Measurements from ENCODE around the gene WDR75.
"Not testable (repeated sequence)": the region's sequence is repeated elsewhere in the genome, so short reads cannot be mapped to it uniquely, and the experiment has no call there.

Gene WDR75

DNA sequence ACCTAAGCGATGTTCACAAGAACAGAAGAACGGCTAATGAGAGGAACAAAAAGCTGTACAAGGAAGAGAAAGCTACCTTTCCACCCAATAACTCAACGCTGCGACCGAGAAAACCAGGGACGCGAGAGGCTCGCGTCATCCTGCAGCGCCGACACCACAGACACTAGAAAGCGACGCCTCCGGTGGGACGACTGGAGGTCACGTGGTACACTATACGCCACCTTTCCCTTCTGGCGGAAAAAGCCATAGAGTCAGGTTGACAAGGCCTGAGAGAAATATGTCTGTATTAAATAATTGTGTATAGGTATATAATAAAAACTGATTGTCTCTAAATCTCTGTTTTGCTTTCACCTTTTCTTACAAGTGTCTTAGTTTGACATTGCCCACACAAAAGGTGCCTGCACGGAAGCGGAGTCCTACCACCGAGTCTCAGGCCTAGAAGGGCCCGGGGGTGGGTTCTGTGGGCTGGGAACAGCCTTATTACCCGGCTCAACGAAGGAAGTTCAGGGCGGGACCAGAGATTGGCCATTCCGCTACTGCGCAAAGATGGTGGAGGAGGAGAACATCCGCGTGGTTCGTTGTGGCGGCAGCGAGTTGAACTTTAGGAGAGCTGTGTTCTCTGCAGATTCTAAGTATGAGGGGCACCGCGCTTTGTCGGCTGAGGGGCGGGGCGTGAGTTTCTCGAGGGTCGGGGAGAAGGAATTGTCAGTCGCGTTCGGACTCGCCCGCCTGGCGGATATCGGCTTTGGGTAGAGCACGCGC, at the start of gene WDR75:
Gene WDR75 (plus strand): TSS at position 528 of the 762 bp plus-strand sequence. CDS start 19 bp downstream, at position 547.
- peak; percentile 96 for DNase-seq

DNA sequence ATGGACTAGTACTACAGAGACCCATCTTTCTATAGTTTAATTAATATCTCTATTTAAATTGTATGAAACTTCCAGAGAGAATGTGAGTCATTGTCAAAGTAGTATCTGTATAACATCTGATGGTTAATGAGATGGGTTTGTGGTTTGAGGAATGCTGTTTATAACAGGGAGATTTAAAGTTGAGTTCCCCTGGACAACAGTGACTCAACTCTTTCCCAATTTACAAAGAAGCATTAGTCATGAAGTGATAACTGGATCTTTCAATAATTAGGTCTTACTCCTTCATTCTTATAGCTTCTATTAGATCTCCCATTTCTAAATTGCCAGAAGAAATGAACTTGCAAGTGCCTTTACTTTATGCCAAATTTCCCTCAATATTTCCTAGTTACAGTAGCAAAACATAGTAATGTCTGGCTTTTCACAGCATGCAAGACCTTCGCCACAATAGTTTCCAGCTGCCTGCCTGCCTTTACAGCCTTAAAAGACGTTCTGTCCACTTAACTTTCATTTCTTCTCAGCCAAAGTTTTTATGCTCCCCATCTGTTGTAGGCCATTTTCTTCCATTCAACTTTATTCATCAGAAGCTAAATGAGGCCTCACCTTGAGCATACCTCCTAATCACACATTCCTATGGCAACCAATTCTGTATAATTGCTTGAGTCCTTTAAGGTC, 47.7 kb upstream of the WDR75 start:
- DNase-seq = no peak

DNA sequence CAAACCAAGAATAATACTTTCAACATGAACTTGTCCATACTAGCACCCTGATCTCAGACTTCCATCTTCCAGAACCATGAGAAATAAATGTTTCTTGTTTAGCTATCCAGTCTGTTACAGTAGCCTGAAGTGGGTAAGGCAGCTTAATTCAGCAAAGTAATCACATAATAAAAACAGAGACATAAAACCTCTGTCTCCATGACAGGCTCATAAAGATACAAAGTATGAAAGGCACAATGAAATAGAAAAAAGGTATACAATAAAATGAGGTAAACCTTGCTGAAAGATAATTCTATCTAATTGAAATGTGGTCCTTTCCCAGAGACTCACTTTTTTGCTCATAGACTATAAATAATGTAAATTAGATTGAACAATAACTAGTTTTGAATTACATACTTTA, 46.7 kb upstream of the WDR75 start:
- DNase-seq = no peak

DNA sequence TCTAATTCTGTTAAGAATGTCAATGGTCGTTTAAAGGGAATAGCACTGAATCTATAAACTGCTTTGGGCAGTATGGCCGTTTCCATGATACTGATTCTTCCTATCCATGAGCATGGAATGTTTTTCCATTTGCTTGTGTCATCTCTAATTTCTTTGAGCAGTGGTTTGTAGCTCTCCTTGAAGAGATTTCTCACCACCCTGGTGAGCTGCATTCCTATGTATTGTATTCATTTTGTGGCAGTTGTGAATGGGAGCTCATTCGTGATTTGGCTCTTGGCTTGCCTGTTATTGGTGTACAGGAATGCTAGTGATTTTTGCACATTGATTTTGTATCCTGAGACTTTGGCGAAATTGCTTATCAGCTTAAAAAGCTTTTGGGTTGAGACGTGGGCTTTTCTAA, 38.3 kb upstream of the WDR75 start:
- no peak for DNase-seq

DNA sequence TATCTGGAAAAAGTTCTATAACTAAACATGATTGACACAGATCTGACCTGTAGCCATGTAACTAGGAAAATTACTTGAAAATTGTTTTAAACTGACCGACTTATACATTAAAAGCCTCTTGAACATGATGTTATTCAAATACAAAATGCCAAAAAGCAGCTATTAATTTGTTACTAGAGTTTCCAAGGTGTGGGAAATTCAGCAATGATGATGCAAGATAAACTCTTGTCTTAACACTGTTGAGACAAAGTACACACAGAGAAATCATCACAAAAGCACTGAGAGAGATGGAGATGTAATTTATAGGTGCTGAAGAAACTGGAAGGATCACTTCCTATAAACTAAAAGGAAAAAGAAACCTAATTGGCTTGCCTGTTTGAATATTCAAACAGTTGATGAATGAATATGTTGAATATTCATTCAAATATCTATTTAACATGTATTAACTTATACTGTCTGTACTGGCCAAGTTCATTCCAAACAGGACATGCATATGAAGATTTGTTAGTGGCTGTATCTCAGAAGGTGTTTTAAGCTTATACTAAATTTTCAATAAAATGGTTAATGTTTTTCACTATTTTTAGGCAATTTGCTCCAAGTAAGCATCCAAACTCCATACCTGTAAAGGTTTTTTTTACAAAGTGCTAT, 34.6 kb upstream of the WDR75 start:
- DNase-seq = no peak

DNA sequence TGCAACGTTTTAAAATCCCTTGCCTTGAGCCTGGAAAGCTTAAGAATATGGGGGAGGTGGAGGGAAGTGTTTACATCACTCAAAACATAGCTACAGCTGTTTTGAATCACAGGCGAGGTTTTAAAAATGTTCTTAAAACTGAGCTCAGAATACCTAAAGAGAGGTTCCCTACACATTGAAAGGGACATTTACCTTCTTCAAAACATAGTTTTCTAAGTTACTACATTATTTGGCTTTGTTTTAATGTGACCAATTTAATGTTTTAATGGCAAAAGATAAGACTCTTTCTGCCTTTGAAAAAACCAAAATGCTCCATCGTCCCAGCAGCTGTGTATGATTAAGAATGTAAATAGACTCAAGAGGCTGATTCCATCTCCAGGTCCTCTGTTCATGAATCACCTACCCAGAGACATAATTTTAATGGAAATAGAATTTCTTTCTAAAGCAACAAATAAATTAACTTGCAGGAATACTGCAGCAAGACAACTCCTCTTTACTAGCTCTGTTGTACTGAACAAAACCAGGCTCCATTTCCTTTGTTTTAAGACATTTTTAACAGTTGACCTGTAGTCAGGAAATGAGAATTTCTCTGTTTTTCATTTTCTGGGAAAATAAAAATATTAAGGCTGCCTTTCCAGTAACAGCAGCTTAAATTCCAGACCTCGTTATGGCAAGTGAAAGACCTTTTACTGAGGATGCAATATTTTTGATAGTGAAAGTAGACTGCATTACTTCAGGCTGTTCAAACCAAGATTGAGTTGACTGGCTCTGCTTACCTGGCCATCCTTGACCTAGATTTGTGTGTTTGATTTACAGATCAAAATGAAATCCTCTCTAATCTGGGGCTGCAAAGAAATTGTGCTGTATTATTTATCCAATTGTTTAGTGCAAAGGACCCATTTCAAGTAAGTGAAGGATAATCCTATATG, 33.7 kb upstream of the WDR75 start:
- no peak for DNase-seq

DNA sequence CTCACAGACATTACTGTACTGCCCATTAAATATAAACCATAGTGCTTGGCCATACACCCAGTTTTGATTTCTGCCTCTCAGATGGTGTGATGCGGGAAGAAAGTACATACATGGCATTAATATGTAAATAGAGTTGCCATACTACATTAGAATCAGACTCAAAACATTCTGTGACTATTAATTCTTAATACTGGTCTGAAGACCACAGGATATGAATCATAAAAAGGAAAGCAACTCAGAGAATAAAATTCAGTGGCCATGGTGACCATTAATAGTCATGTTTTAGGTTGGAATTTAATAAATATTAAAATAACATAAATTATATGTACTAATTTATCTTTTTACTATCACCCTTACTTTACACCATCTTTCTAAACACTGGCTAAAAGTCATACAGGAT, 33.0 kb upstream of the WDR75 start:
- no peak for DNase-seq

DNA sequence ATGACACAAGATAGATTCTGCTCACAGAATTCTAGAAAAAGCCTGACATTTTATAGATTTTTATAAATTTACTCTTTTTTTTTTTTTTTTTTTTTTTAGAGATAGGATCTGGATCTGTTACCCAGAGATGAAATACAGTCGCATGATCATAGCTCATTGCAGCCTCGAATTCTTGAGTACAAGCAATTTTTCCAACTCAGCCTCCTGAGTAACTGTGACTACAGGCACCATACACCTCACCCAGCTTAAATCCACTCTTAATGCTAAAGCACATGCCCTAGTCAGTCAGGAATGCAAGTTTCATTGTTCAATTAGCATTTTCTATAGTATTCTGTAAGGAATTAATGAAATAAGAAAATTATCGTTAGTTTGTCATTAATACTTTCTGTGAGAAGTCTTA, 32.1 kb upstream of the WDR75 start:
- DNase-seq = no peak

DNA sequence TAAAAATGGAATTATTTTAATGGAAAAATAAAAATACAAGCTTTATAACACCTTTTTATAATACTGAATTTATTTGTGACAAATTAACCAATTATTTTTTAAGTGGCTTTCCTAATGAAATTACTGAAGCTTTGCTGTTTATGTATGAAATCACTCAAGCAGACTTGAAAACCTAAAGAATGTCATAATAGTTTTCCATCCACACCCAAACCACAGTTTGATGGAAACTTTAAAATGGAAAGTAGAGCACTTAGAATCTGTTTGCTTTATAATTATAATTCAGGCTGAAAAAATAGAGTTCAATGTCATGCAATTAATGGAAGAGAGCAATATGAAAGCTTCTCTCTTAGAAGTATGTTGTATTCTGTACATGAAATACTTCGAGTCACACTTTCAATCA, 31.6 kb upstream of the WDR75 start:
- DNase-seq = no peak

DNA sequence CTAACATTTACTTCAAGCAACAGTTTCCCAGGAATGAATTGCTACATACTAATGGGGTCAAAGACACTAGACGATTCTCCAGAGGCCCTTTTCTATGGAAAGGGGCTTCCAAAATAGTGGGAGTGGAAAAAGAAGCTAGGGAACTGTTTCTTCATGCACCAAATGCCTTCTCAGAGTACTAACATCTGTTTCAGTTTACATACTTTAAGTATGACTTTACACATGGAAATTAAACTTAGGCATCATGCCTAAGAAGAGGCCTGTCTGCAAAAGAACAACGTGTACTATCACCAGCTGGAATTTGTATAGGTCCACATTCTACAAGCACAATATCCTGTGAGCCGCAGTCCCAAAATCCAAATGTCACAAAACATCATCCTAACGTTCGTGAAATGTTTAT, 29.4 kb upstream of the WDR75 start:
- DNase-seq = peak; percentile 44

DNA sequence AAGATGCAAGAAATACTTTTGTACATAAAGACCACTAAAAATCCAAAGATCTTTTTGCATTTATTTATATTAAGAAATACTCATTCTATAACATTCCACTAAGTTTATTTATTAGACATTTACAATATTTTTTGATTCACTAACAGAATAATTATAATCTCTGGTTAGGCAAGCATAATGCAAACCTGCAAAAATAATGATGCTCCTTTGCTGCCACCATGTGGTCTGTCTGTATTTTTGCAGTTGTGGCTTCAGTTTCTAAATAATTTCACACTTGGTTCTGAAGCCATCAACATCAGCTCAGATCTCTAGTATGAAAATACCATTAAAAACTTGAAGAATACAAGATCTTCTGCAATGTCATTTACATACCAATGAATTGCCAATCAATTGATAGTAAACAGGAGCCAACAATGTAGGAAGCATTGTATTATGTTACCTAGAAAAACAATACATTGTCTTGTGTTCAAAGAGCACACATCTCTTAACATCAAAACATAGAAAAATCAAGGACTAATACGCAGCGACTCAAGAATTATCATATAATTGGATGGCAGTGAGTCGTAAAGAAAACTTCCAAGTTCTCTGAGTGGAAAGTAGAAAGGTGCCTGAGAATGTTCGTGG, 28.8 kb upstream of the WDR75 start:
- DNase-seq = peak; percentile 60

DNA sequence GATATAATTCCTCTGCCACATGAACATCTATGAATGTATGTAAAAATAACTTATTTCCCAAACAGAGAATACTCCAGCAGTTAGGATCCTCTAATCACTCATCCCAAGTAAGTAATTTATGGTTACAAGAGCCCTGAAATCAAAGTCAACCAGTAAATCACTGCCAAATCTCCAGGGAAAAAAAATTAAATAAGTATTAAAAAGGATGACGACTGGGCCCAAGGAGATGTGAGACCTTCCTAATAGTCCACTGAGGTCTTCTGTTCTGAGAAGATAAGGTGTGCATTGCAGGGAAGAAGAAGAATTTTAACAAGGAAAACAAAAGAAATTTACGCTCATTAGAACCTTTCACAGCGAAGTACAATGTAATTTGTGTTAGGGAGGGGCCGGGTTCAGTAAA, 28.0 kb upstream of the WDR75 start:
- no peak for DNase-seq

DNA sequence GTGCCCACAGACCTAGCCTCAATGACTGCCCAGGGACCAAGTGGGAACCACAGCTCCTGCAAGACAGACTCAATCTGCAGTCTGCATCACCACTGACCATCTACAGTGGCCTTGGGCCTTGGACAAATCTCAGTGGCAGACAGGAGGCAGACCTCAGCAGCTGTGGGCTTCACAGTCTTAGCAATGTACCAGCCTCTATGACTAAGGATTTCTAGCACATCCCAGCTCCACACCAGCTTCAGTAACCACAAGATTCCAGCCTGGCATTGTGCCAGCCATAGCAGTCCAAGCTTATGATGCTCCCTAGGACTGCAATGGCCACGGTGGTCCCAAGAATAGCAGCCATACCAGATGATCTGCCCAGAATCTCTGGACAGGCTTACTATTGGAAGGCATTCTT, 19.6 kb upstream of the WDR75 start:
- no peak for DNase-seq

DNA sequence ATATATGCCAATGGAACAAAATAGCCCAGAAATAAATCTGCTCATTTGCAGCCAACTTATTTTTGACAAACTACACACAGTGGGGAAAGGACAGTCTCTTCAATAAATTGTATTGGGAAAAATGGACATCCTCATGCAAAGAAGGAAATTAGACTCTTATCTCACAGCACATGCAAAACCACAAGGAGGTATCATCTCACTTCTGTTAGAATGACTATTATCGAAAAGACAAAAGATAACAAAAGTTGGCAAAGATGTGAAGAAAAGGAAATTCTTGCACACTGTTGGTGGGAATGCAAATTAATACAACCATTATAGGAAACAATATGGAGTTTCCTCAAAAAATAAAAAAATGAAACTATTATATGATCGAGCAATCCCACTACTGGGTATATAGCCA, 16.3 kb upstream of the WDR75 start:
- DNase-seq = no peak

DNA sequence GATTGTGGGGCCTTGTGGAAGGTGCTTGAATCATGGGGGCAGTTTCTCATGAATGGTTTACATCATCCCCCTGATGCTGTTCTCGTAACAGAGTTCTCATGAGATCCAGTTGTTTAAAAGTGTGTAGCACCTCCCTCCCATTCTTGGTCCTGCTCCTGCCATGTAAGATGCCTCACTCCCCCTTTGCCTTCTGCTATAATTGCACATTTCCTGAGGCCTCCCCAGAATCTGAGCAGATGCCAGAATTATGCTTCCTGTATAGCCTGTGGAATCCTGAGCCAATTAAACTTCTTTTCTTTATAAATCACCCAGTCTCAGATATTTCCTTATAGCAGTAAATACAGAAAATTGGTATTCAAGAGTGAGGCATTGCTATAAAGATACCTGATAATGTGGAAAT, 15.6 kb upstream of the WDR75 start:
- DNase-seq = no peak

DNA sequence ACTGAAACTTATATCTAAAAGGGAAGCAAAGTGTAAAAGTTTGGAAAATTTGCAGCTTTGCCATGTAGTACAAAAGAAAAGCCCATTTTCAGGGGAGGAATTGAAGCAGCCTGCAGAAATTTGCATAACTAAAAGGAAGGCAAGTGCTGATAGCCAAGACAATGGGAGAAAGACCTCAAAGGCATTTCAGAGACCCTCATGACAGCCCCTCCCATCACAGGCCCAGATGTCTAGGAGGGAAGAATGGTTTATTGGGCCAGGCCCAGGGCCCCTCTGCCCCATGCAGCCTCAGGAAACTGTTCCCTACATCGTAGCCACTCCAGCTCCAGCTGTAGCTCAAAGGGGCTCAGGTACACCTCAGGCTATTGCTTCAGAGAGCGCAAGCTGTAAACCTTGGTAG, 14.4 kb upstream of the WDR75 start:
- no peak for DNase-seq

DNA sequence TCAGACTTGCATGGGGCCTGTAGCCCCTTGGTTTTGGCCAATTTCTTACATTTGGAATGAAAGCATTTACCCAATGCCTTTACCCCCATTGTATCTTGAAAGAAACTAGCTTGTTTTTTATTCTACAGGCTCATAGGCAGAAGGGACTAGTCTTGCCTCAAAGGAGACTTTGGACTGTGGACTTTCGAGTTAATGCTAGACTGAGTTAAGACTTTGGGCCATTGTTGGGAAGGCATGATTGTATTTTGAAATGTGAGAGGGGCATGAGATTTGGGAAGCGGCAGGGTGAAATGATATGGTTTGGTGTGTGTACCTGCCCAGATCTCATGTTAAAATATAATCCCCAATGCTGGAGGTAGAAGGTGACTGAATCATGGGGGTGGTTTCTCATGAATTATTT, 13.4 kb upstream of the WDR75 start:
- DNase-seq = no peak

DNA sequence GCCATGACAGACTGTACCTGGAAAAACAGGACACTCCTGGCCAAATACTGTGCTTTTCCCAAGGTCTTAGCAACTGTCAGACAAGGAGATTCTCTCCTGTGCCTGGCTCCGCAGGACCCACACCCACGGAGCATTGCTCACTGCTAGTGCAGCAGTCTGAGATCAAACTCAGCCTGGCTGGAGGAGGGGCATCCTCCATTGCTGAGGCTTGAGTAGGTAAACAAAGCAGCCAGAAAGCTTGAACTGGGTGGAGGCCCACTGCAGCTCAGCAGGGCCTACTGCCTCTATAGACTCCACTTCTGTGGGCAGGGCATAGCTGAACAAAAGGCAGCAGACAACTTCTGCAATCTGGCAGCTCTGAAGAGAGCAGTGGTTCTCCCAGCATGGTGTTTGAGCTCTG, 10.8 kb upstream of the WDR75 start:
- not testable (repeated sequence) for DNase-seq

DNA sequence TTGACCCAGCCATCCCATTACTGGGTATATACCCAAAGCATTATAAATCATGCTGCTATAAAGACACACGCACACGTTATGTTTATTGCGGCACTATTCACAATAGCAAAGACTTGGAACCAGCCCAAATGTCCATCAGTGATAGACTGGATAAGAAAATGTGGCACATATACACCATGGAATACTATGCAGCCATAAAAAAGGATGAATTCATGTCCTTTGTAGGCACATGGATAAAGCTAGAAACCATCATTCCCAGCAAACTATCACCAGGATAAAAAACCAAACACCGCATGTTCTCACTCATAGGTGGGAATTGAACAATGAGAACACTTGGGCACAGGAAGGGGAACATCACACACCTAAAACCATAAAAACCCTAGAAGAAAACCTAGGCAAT, 5.5 kb upstream of the WDR75 start:
- not testable (repeated sequence) for DNase-seq

DNA sequence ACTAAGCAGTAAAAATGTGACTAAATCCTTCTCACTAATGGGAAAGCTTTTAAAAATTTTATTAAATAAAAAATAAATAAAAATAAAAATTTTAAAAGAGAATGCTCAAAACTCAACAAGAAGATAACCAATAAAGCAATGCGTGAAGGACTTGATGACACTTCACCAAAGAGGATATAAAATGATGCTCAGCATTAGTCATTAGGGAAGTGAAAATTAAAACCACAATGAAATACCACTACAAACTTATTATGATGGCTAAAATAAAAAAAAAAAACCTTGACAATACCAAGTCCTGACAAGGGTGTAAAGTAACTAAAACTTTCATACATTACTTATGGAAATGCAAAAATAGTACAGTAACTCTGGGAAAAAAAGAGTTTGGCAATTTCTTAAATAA, 3.3 kb upstream of the WDR75 start:
- DNase-seq = no peak

DNA sequence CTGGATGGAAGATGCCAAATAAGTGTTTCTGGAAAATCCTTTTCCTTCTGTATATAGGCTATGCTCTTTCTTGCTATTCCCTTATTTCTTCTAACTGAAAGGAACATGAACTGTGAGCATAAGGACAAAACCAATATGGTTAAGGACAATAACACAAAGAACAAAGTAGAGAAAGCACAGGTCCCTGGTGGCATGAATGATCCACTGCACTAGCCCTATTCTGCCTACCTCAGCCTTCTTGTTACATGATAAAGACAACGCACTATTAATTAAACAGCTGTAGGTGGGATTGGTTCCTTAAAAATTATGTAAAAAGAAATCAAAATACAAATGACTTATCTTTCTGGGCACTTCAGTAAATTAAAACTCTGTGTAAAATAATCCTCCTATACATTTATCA, 1.9 kb upstream of the WDR75 start:
- DNase-seq = no peak

DNA sequence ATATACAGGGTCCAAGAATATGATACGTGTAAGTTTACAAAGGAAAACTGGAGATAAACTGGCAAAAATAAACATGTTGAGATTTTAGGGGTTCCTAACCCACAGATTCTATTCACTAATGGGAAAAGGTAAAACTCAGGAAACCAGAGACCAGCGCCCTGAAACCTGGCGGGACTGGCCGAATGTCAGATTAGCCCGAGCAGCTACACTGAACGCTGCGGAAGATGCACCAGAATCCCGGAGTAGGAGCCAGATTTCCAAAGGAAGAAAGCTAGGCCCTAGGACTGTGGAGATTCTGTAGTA, 679 bp upstream of the WDR75 start:
- DNase-seq = no peak

DNA sequence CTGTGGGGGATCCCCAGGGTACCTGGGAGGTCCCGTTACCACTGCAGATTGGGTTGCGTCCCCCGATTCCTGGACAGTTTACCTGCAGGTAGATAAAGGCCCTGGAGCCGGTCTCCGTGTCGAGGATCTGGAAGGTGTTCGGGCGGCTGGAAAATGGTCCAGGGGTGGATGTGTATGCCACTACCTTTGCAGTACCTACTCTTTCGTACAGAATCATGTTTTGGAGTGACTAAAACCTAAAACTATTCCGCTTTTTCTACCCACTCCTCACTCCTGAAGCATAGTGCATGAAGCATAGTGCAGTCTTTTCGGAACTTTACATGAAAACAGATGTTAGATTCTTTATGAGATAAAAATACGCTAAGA, 418 bp downstream of the WDR75 start:
- no peak for DNase-seq

Measured in left hindlimb (tissue), 1 donor.